ACC112 (cell line): ENCODE measurements around the gene CDC25B.

Experiments used
- H2AFZ ChIP-seq: fragments of 200-600 bp; sonication (generic); one replicate; pipeline ENCODE4 v1.6.0; 2017; ENCODE audit warnings: antibody characterized with exemption, low read length; ENCODE audit not compliant: unreplicated experiment
- H3K27ac ChIP-seq: fragments of 200-600 bp; sonication (generic); 2 replicates; pipeline ENCODE4 v1.5.1; 2014; ENCODE audit warnings: low read depth, mild to moderate bottlenecking, antibody characterized with exemption, low read length, moderate library complexity
- H3K27me3 ChIP-seq: fragments of 200-600 bp; sonication (generic); 2 replicates; pipeline ENCODE4 v1.6.1; 2014; ENCODE audit warnings: mild to moderate bottlenecking, antibody characterized with exemption, low read length, moderate library complexity, mixed read lengths; ENCODE audit not compliant: insufficient read depth
- H3K36me3 ChIP-seq: fragments of 200-600 bp; sonication (generic); 2 replicates; pipeline ENCODE4 v1.6.1; 2016; ENCODE audit warnings: mild to moderate bottlenecking, antibody characterized with exemption, low read length, moderate library complexity, mixed read lengths; ENCODE audit not compliant: insufficient read depth
- H3K4me1 ChIP-seq: fragments of 200-600 bp; sonication (generic); one replicate; pipeline ENCODE4 v1.6.1; 2016; ENCODE audit warnings: low read length, mixed read lengths; ENCODE audit not compliant: insufficient read depth, unreplicated experiment, control insufficient read depth
- H3K4me3 ChIP-seq: fragments of 200-600 bp; sonication (generic); 2 replicates; pipeline ENCODE4 v1.5.1; 2014; ENCODE audit warnings: mild to moderate bottlenecking, low read depth, low read length
- H3K79me2 ChIP-seq: fragments of 200-600 bp; sonication (generic); one replicate; pipeline ENCODE4 v1.6.0; 2016; ENCODE audit warnings: low read length; ENCODE audit not compliant: control insufficient read depth, unreplicated experiment, insufficient read depth

The CDC25B gene

DNA sequence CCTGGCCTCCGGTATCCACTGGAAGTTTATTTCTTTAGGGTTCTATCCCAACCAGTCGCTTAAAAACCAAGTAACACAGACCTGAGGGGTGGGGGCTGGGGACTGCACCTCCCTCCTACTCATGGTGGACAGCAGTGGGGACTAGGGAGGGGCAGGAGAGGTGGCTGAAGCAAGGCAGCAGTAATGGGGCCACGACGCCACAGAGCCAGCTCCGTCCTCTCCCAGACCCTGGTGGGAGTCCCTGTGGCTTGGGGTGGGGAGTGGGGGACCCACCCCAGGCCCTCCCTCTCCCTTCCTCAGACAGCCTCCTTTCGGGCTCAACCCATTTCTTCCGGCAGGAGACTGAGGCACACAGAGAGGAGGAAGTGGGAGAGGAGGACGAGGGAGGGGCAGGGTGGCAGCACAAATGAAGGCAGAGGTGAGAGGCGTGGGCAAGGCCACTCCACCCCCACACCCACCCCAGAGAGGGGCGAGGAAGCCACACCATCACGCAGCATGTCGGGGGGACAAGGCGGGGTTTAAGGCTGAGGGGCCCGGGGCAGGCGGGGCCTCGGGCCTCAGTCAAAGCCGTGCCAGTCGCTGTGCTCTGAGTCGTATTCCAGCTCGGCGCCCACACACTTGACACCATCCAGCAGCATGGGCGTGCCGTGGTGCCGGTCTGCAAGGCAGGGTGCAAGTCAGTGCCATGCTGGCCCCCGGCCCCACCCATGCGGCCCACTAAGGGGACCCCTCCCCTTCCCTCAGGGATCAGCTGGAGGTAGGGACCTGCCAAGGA lies 42.4 kb upstream of the CDC25B start:
- H3K4me1 ChIP-seq, result no peaks in the 10 kb centered on the region
- no peaks in the 10 kb centered on the region for H3K27me3 ChIP-seq
- H3K79me2 ChIP-seq, result no peaks in the 10 kb centered on the region
- H3K4me3 ChIP-seq, result no peak overlapping the region
- no peak overlapping the region for H3K27ac ChIP-seq
- no peak overlapping the region for H2AFZ ChIP-seq
- no peaks in the 10 kb centered on the region for H3K36me3 ChIP-seq

DNA sequence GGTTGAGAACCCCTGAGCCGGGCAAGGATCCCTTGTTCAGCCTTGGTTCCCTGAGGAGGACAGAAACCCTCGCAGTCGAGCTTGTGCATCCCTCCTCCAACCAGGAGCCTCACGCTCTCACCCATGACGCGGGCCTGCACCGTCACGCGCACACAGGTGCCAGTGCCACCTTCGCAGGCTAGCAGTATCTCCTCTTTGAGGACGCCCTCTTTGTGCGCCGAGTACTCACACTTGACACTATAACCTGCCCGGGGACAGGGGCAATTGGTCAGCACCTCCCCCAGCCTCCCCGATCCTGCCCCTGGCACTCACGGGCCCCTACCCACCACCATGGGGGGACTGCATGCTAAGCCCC lies 41.9 kb upstream of the CDC25B start:
- Histone ChIP-seq H3K36me3 (no peaks in the 10 kb centered on the region), H2AFZ (no peak overlapping the region), H3K27ac (no peak overlapping the region), H3K4me1 (no peaks in the 10 kb centered on the region), H3K27me3 (no peaks in the 10 kb centered on the region), H3K4me3 (no peak overlapping the region), H3K79me2 (no peaks in the 10 kb centered on the region)

DNA sequence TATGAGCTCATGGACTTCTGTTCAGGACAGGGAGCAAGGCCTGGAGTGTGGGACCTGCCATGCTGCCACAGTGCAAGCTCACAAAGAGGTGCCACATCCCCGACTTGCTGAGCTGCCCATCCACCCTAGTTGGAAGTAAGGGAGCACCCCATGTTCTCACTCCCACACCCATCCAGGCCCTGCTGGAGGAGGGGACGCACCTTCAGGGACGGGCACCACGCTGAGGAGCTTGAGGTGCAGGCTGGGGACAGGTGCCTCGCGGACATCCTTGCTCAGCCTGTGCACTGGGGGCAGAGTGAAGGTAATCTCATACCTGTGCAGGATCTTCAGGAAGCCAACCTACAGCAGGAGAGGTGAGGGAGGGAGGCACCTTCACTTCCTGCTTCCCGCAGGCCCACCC lies 40.8 kb upstream of the CDC25B start:
- Histone ChIP-seq H2AFZ (no peak overlapping the region), H3K4me3 (no peak overlapping the region), H3K4me1 (no peaks in the 10 kb centered on the region), H3K36me3 (no peaks in the 10 kb centered on the region), H3K27ac (no peak overlapping the region), H3K27me3 (no peaks in the 10 kb centered on the region), H3K79me2 (no peaks in the 10 kb centered on the region)

DNA sequence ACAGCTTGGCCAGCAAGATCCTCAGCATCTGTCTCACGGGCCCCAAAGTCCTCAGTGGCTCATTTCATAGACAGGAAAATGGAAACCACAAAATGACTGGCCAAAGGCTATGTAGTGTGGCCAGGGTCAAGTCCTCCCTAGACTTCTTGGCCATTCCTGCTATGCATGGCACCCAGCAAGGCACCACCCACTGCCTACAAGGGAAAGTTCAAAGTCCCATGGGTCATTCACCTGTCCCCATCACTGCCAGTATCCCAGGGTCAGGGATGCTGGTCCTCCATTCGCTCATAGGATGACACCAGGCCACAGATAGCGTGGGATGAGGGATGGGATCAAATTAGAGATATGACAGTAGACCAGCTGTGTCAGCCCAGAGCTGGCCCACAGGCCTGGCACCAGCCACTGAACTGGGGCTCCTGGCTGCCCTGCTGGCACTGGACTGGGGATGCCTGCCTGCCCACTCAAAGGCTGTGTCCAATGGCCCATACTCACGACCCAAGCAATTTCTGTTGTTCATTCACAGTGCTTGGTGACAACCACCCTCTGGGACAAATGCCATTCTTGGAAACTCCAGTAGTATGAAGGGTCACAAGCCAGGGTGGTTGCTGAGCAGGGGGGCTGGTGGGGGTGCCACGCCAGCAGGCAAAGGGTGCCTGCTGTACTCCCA lies 40.2 kb upstream of the CDC25B start:
- Histone ChIP-seq H3K4me1 (no peaks in the 10 kb centered on the region), H3K4me3 (no peak overlapping the region), H3K27ac (no peak overlapping the region), H3K36me3 (no peaks in the 10 kb centered on the region), H3K79me2 (no peaks in the 10 kb centered on the region), H2AFZ (no peak overlapping the region), H3K27me3 (no peaks in the 10 kb centered on the region)

DNA sequence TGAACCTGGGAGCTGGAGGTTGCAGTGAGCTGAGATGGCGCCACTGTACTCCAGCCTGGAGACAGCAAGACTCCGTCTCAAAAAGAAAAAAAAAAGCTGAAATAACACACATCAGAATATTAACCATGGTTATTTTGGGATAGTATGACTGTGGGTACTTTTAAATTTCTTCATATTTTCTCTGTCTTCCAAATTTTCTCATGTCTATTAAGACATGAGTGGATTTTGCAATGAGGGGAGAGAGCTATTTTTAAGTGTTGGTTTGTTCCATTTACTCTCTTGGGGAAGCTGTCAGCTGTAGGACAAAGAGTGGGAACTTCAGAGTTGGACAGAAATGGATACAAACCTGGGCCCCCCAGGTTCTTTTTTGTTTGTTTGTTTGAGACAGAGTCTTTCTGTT lies 38.8 kb upstream of the CDC25B start:
- Histone ChIP-seq H3K4me3 (no peak overlapping the region), H3K4me1 (no peaks in the 10 kb centered on the region), H3K27me3 (no peaks in the 10 kb centered on the region), H2AFZ (no peak overlapping the region), H3K36me3 (no peaks in the 10 kb centered on the region), H3K27ac (no peak overlapping the region), H3K79me2 (no peaks in the 10 kb centered on the region)

DNA sequence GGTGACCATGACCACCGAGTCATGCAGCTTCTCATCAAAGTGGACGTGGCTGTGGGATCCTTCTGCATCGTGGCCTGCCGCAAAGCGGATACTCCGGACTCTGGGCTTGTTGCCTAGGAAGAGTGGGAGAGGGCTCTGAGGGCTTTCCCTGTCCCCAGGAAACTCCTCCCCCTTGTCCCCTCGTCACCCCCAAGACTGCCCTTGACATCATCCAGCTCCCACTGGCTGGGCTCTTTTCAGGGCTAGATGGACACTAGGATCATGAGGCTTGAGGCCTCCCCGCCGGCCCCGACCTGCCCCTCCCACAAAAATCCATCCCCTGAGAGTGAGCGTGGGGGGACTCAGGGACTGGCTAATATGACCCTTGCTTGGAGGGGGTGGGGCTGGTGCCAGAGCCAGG lies 37.5 kb upstream of the CDC25B start:
- no peak overlapping the region for H3K27ac ChIP-seq
- H3K36me3 ChIP-seq, result no peaks in the 10 kb centered on the region
- H3K4me1 ChIP-seq, result no peaks in the 10 kb centered on the region

DNA sequence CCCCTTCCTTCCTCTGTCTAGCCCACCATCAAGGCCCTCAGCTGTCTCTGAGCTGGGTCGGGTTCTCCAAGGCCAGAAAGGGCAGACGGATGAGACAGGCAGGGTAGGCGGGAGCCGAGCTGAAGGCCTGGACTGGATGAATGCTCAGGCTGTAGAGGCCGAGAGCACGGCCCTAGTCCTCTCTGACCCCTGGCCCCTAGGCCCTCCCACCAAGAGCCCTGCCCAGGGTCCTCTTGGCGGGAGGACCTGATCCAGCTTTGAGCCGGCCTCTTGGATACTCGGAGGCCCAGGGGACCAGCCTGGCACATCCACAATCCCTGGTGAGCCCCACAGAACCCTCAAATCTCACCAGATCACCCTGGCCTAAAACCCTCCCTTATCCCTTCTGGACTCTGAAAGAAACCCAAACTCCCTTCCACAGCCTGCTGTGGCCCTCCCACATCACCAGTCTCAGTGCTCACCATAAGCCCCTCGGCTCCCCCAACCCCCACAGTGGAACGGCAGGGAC lies 36.7 kb upstream of the CDC25B start:
- no peak overlapping the region for H3K27ac ChIP-seq
- no peaks in the 10 kb centered on the region for H3K36me3 ChIP-seq
- H3K4me1 ChIP-seq, result no peaks in the 10 kb centered on the region
- no peak overlapping the region for H2AFZ ChIP-seq
- no peaks in the 10 kb centered on the region for H3K27me3 ChIP-seq
- H3K4me3 ChIP-seq, result no peak overlapping the region
- no peaks in the 10 kb centered on the region for H3K79me2 ChIP-seq

More for the DNA sequence above, 37.5 kb upstream of the CDC25B start:
- Histone ChIP-seq H3K4me3 (no peak overlapping the region), H3K79me2 (no peaks in the 10 kb centered on the region), H3K27me3 (no peaks in the 10 kb centered on the region), H2AFZ (no peak overlapping the region)

DNA sequence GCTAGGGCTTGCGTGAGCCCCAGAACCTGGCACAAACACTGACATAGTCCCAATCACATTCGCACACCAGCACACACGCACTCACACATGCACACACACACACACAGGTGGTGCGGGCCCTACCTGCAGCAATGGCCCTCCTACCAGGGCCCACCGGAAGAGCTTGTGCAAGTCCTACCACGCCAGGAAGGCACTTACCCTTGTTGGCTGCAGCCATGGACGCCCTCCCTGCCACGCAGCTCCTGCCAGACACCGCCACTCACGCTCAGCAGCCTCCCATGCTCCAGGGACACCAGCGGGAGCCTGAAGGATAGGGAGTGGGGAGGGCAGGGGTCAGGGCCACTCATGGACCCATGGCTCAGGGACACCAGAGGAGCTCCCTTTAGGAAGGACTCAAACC lies 36.2 kb upstream of the CDC25B start:
- Histone ChIP-seq H3K79me2 (no peaks in the 10 kb centered on the region), H3K27me3 (no peaks in the 10 kb centered on the region), H3K4me1 (no peaks in the 10 kb centered on the region), H2AFZ (no peak overlapping the region), H3K4me3 (no peak overlapping the region), H3K36me3 (no peaks in the 10 kb centered on the region), H3K27ac (no peak overlapping the region)

DNA sequence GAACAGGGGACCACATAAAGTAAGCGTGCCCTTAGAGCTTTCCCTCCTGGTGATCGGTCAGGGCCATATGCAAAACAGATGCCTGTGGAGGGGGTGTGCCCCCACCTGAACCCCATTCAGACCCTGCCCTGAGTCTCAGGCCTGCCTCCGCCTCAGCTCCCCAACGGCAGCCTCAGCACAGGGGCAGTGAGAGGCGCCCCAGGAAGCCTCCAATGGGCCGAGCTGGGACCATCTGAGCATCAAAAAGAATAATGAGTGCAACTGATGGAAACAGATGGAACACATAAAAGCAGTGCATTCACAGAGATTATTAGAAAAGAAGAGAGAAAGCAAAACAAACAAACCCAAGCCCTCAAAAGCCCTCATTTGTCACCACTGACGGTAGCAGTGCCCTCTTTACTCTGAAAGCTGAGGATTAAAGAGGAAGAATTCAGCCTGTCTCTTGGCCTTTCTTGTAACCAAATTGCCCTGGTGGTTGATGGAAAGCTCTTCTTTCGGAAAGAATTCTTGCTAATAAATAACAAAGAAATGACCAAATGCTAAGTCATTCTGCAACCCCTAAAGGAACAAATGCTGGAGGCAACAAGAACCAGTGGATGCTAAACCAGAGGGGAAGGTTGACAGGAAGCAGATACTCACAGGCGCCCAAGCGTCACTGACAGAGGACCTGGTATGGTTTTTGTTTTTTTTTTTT lies 35.3 kb upstream of the CDC25B start:
- Histone ChIP-seq H3K79me2 (no peaks in the 10 kb centered on the region), H3K36me3 (no peaks in the 10 kb centered on the region), H3K4me3 (no peak overlapping the region), H3K27ac (no peak overlapping the region), H2AFZ (no peak overlapping the region), H3K4me1 (no peaks in the 10 kb centered on the region), H3K27me3 (no peaks in the 10 kb centered on the region)

DNA sequence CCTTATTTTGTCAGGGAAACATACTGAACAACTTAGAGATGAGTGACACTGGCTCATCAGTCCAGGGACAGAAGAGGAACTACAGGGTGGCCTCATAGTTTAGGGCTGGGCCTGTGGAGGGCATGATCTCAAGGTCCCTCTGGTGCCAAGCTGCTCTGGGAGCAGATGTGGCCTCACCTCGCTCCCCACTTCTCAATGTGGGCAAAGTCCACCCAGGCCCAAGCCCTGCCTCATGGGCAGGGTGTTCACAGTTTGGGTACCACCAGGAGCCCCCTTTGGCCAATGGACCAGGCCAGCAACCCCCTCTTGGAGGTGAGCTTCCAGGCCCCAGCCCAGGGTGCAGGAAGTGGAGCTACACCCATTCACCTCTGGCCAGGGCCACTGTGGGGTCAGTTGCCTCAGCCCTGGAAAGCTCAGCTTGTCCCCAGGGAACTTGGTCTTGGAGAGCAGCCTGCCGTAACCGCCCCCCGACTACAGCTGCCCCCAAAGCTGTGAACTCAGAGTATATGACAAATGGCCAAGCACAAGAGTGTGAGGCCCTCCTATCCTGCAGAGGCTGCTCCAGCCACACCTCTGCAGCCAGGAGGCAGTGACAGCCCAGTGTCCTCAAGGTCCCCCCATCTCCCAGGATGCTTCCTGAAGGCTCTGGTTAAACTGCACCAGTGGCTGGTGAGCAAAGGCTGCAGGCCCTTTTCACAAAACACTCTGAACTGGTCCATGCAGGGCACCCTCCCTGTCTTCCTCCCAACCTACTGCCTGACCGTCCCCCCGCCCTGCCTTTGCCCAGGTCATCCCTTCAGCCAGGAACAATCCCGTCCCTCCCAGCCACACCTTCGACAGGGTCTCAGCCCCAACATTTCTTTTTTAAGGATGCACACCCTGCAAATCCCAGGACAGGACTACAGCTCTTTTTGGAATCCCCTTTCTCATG lies 32.2 kb upstream of the CDC25B start:
- Histone ChIP-seq H3K79me2 (peaks cover 9% of the 10 kb centered on the region), H2AFZ (no peak overlapping the region), H3K27me3 (no peaks in the 10 kb centered on the region), H3K27ac (no peak overlapping the region), H3K4me3 (no peak overlapping the region), H3K36me3 (no peaks in the 10 kb centered on the region), H3K4me1 (peaks cover 12% of the 10 kb centered on the region)
